HepG2 (cell line): ENCODE measurements around the gene IKBKE.

ENCODE experiments used
- TF ChIP-seq, protein P1 (sequence below): IDR thresholded peaks from 2 replicates; pipeline ENCODE4 v1.6.1; 2012; ENCODE audit warnings: inconsistent platforms
- TF ChIP-seq, protein P2 (sequence below): sonication (generic); formaldehyde crosslinking; IDR thresholded peaks from 2 replicates; pipeline ENCODE4 v1.4.0; 2020; ENCODE audit warnings: missing genetic modification reagents
- TF ChIP-seq, protein P3 (sequence below): sonication (generic); formaldehyde crosslinking; IDR thresholded peaks from 2 replicates; pipeline ENCODE4 v1.5.1; 2020; ENCODE audit warnings: missing genetic modification reagents, mild to moderate bottlenecking, borderline replicate concordance
- TF ChIP-seq, protein P4 (sequence below), 2 experiments: IDR thresholded peaks; 2 replicates each; pipeline ENCODE4 v1.6.1; 2011 to 2012; ENCODE audit warnings: low read length in 2 of 2, borderline replicate concordance in 1 of 2, low read depth in 1 of 2, mild to moderate bottlenecking in 1 of 2, moderate library complexity in 1 of 2

DNA sequence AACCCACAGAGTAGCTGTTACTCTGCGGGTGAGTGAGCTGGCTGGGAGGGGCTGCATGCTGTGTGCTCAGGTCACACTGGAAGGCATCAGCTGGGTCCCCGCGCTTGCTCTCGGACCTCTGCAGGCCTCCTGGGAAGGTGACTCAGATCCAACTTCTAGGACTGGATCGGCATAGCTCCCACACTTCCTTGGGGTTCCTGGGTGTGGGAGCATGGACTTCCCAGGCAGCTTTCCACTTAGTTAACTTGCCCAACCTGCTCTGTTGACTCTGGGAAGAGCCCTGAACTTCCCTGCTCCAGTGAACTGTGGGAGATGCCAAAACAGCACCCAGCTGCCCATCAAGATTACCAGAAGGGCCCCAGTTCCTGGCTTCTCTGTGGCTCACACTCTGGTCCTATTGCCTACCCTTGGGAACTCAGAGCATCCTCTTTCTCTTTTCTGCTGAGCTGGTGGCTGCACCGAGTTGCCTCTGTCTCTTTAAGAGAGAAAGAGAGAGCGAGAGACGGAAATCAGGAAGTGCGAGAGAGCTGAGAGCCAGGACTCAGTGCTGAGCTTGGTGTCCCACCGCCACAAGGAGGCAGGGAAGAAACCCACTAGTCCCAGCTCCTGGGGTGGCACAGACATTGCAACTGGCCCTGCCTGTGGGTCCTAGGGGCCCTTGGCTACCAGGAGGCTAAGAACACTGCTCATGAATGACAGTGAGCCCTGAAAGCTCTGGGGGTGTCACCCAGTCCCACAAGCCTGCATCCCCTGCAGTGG lies at the start of gene IKBKE:
- TF ChIP-seq, protein P1, sequence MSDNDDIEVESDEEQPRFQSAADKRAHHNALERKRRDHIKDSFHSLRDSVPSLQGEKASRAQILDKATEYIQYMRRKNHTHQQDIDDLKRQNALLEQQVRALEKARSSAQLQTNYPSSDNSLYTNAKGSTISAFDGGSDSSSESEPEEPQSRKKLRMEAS = 0 out of 2 replicates have a peak, but pooled peaks have one; percentile 26
- TF ChIP-seq, protein P2, sequence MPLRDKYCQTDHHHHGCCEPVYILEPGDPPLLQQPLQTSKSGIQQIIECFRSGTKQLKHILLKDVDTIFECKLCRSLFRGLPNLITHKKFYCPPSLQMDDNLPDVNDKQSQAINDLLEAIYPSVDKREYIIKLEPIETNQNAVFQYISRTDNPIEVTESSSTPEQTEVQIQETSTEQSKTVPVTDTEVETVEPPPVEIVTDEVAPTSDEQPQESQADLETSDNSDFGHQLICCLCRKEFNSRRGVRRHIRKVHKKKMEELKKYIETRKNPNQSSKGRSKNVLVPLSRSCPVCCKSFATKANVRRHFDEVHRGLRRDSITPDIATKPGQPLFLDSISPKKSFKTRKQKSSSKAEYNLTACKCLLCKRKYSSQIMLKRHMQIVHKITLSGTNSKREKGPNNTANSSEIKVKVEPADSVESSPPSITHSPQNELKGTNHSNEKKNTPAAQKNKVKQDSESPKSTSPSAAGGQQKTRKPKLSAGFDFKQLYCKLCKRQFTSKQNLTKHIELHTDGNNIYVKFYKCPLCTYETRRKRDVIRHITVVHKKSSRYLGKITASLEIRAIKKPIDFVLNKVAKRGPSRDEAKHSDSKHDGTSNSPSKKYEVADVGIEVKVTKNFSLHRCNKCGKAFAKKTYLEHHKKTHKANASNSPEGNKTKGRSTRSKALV (CRISPR knock-in tag) = no peak
- TF ChIP-seq, protein P3, sequence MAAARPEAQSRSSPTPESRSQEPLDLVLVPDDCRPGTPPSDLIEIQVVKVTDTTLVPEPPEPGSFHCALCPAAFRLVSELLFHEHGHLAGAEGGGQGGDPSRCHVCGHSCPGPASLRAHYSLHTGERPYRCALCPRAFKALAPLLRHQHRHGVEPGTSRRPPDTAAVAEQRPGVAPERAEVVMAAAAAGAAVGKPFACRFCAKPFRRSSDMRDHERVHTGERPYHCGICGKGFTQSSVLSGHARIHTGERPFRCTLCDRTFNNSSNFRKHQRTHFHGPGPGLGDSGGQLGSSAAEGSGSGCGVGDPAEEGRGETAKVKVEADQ (CRISPR knock-in tag) = no peak
- TF ChIP-seq, protein P4, sequence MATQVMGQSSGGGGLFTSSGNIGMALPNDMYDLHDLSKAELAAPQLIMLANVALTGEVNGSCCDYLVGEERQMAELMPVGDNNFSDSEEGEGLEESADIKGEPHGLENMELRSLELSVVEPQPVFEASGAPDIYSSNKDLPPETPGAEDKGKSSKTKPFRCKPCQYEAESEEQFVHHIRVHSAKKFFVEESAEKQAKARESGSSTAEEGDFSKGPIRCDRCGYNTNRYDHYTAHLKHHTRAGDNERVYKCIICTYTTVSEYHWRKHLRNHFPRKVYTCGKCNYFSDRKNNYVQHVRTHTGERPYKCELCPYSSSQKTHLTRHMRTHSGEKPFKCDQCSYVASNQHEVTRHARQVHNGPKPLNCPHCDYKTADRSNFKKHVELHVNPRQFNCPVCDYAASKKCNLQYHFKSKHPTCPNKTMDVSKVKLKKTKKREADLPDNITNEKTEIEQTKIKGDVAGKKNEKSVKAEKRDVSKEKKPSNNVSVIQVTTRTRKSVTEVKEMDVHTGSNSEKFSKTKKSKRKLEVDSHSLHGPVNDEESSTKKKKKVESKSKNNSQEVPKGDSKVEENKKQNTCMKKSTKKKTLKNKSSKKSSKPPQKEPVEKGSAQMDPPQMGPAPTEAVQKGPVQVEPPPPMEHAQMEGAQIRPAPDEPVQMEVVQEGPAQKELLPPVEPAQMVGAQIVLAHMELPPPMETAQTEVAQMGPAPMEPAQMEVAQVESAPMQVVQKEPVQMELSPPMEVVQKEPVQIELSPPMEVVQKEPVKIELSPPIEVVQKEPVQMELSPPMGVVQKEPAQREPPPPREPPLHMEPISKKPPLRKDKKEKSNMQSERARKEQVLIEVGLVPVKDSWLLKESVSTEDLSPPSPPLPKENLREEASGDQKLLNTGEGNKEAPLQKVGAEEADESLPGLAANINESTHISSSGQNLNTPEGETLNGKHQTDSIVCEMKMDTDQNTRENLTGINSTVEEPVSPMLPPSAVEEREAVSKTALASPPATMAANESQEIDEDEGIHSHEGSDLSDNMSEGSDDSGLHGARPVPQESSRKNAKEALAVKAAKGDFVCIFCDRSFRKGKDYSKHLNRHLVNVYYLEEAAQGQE (IDR thresholded peaks at IDR 0.05; ENCODE audit: borderline replicate concordance in 1 of 2, low read depth in 1 of 2, low read length in 2 of 2) = no peak
